ENCODE data around the gene PHF20.
"Not testable (repeated sequence)": the region's sequence is repeated elsewhere in the genome, so short reads cannot be mapped to it uniquely, and the experiment has no call there.

DNA sequence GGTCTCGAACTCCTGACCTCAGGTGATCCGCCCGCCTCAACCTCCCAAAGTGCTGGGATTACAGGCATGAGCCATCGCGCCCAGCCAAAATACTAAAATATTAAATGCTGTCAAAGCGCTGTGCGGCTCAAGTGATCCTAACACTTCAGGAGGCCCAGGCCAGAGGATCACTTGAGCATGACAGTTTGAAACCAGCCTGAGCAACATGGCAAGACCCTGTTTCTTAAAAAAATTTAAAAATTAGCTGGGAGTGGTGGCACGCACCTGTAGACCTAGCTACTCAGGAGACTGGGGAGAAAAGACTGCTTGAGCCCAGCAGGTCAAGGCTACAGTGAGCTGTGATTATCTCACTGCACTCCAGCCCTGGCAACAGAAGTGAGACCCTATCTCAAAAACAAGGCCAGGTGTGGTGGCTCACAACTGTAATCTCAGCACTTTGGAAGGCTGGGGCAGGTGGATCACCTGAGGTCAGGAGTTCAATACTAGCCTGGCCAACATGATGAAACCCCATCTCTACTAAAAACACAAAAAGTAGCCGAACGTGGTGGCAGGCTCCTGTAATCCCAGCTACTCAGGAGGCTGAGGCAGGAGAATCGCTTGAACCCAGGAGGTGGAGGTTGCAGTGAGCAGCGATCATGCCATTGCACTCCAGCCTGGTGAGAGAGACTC is 48.0 kb upstream of the PHF20 start:
- TF ChIP-seq, protein P1, sequence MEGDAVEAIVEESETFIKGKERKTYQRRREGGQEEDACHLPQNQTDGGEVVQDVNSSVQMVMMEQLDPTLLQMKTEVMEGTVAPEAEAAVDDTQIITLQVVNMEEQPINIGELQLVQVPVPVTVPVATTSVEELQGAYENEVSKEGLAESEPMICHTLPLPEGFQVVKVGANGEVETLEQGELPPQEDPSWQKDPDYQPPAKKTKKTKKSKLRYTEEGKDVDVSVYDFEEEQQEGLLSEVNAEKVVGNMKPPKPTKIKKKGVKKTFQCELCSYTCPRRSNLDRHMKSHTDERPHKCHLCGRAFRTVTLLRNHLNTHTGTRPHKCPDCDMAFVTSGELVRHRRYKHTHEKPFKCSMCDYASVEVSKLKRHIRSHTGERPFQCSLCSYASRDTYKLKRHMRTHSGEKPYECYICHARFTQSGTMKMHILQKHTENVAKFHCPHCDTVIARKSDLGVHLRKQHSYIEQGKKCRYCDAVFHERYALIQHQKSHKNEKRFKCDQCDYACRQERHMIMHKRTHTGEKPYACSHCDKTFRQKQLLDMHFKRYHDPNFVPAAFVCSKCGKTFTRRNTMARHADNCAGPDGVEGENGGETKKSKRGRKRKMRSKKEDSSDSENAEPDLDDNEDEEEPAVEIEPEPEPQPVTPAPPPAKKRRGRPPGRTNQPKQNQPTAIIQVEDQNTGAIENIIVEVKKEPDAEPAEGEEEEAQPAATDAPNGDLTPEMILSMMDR (IDR thresholded peaks at IDR 0.05) = not testable (repeated sequence)
- not testable (repeated sequence) for TF ChIP-seq POLR2A (IDR thresholded peaks at IDR 0.05)
